WTC11 (cell line): ENCODE data around the gene TNS3.

Experiments
- SP1 ChIP-seq: sonication (generic); formaldehyde crosslinking; conservative IDR thresholded peaks from 2 replicates; pipeline ENCODE4 v1.8.1; 2022; ENCODE audit warnings: missing genetic modification reagents
- TP53 ChIP-seq: sonication (generic); formaldehyde crosslinking; IDR thresholded peaks from 2 replicates; pipeline ENCODE4 v1.8.1; 2023; ENCODE audit warnings: mild to moderate bottlenecking, missing genetic modification reagents
- TF ChIP-seq, protein P1 (sequence below): fragments of 200-600 bp; IDR thresholded peaks from 2 replicates; pipeline ENCODE4 v1.8.0; 2022; ENCODE audit warnings: antibody characterized with exemption
- TF ChIP-seq, protein P2 (sequence below): sonication (generic); formaldehyde crosslinking; IDR thresholded peaks from 2 replicates; pipeline ENCODE4 v1.8.1; 2023; ENCODE audit warnings: mild to moderate bottlenecking, missing genetic modification reagents
- TF ChIP-seq, protein P3 (sequence below): sonication (generic); formaldehyde crosslinking; IDR thresholded peaks from 2 replicates; pipeline ENCODE4 v1.8.1; 2022; ENCODE audit warnings: missing genetic modification reagents, borderline replicate concordance

DNA sequence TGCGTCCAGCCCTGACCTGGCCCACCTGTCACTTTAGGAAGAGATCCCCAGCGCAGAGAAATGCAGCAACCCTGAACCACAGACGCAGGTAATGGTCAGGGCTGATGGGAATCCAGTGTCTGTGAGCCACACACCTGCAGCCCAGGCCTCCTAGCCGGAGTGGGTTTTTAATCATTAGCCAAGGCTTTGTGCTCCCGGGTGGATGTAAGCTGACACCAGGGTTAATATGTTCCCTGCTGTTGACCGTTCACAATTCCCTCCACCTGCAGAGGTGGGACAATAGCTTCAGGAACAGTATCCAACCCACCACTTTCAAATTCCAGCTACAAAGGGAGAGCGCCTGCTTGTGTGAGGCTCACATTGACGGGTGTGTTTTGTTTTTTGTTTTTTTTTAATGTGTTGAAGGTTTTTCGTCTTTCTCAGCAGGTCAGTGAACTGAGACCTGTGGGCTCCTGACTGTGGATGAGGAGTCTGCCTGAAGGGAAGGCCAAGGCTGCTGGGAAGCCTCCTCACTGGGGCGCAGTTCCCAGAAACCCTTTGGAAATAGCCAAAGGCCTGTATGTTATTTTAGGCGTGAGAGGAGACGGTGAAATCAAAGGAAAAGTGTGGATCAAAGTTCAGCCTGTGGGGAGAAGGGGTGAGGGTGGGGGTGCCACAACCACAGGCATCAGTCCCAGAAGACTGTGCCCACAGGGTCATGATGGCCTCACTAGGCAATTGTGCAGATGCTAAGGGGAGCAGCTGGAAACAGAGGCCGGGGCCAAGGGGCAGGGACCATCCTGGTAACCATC, 111.1 kb downstream of the TNS3 start:
- TF ChIP-seq, protein P1, sequence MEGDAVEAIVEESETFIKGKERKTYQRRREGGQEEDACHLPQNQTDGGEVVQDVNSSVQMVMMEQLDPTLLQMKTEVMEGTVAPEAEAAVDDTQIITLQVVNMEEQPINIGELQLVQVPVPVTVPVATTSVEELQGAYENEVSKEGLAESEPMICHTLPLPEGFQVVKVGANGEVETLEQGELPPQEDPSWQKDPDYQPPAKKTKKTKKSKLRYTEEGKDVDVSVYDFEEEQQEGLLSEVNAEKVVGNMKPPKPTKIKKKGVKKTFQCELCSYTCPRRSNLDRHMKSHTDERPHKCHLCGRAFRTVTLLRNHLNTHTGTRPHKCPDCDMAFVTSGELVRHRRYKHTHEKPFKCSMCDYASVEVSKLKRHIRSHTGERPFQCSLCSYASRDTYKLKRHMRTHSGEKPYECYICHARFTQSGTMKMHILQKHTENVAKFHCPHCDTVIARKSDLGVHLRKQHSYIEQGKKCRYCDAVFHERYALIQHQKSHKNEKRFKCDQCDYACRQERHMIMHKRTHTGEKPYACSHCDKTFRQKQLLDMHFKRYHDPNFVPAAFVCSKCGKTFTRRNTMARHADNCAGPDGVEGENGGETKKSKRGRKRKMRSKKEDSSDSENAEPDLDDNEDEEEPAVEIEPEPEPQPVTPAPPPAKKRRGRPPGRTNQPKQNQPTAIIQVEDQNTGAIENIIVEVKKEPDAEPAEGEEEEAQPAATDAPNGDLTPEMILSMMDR: no peak
- TF ChIP-seq SP1 (CRISPR knock-in tag) (0 out of 2 replicates have a peak, but pooled peaks have one; percentile 32), TP53 (CRISPR knock-in tag) (no peak)
- TF ChIP-seq, protein P2, sequence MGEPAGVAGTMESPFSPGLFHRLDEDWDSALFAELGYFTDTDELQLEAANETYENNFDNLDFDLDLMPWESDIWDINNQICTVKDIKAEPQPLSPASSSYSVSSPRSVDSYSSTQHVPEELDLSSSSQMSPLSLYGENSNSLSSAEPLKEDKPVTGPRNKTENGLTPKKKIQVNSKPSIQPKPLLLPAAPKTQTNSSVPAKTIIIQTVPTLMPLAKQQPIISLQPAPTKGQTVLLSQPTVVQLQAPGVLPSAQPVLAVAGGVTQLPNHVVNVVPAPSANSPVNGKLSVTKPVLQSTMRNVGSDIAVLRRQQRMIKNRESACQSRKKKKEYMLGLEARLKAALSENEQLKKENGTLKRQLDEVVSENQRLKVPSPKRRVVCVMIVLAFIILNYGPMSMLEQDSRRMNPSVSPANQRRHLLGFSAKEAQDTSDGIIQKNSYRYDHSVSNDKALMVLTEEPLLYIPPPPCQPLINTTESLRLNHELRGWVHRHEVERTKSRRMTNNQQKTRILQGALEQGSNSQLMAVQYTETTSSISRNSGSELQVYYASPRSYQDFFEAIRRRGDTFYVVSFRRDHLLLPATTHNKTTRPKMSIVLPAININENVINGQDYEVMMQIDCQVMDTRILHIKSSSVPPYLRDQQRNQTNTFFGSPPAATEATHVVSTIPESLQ (CRISPR knock-in tag): no peak
- TF ChIP-seq, protein P3, sequence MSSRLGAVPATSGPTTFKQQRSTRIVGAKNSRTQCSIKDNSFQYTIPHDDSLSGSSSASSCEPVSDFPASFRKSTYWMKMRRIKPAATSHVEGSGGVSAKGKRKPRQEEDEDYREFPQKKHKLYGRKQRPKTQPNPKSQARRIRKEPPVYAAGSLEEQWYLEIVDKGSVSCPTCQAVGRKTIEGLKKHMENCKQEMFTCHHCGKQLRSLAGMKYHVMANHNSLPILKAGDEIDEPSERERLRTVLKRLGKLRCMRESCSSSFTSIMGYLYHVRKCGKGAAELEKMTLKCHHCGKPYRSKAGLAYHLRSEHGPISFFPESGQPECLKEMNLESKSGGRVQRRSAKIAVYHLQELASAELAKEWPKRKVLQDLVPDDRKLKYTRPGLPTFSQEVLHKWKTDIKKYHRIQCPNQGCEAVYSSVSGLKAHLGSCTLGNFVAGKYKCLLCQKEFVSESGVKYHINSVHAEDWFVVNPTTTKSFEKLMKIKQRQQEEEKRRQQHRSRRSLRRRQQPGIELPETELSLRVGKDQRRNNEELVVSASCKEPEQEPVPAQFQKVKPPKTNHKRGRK (CRISPR knock-in tag): no peak
